HCT116 (cell line): Measurements from ENCODE around the gene WIF1. TPM values are rescaled to one million over a fixed set of nuclear protein-coding genes. Genes with fewer than 3 reads are reported as not detected.

Experiments
- ATAC-seq: fragments of 200-7000 bp; cut with Tn5 transposase; 2 replicates; pipeline ENCODE4 v1.9.1; 2020; ENCODE audit warnings: mild to moderate bottlenecking, moderate library complexity
- BruUV-seq: library from RNA; stranded (reverse); fragments of 400-500 nt; replicated peaks from 2 replicates; lab custom pipeline; 2021; lab: Mats Ljungman, UMichigan
- CTCF ChIA-PET: fragments of 300-600 bp; sonication (Branson Sonifier 250); formaldehyde crosslinking; loops from one replicate; lab custom pipeline; 2021; ENCODE audit warnings: antibody characterized with exemption; lab: Charles Lee
- POLR2A ChIA-PET: fragments of 300-600, 350-600 bp; sonication (Branson Sonifier 250); formaldehyde crosslinking; loops from one replicate; lab custom pipeline; 2021; ENCODE audit warnings: antibody characterized with exemption; lab: Charles Lee
- RAD21 ChIA-PET, 2 experiments: fragments of 300-600 bp; sonication (Branson Sonifier 250); formaldehyde crosslinking; loops; one replicate each; lab custom pipeline; 2023; ENCODE audit warnings: low total read pairs in 2 of 2; ENCODE audit not compliant: uncharacterized antibody in 2 of 2, unreplicated experiment in 2 of 2, low non-redundant PET in 1 of 2; lab: Charles Lee
- DNase-seq: peaks from one replicate; pipeline ENCODE4 v3.0.0-alpha.2; 2010; ENCODE audit warnings: low read depth, low spot score
- H2AFZ ChIP-seq: fragments of 200-600 bp; shearing (Covaris generic), sonication (generic); 2 replicates; pipeline ENCODE4 v1.6.1; 2017; ENCODE audit warnings: low read depth, mixed run types, mixed read lengths, antibody characterized with exemption, low read length; ENCODE audit not compliant: poor library complexity, severe bottlenecking
- H3K27ac ChIP-seq: 2 replicates; pipeline ENCODE4 v1.5.1; 2012; ENCODE audit warnings: low read depth, low read length
- H3K27me3 ChIP-seq: fragments of 200-600 bp; sonication (generic); 2 replicates; pipeline ENCODE4 v1.6.1; 2016; ENCODE audit warnings: mixed run types, low read length, mixed read lengths; ENCODE audit not compliant: insufficient read depth
- H3K36me3 ChIP-seq, 2 experiments: fragments of 200-500 bp in 1 of 2; fragments of 200-600 bp in 1 of 2; sonication (Bioruptor generic) in 1 of 2; sonication (generic) in 1 of 2; 2 replicates each; pipeline versions ENCODE4 v1.5.1 to v1.6.1; 2014 to 2016; ENCODE audit warnings: low read length in 2 of 2, inconsistent platforms in 1 of 2, mixed read lengths in 1 of 2, mixed run types in 1 of 2; ENCODE audit not compliant: insufficient read depth in 2 of 2, control insufficient read depth in 1 of 2
- H3K4me1 ChIP-seq, 2 experiments: fragments of 200-600 bp in 1 of 2; sonication (generic) in 1 of 2; 2 replicates each; pipeline versions ENCODE4 v1.5.1 to v1.6.1; 2012 to 2017; ENCODE audit warnings: low read length in 2 of 2, inconsistent platforms in 1 of 2, mild to moderate bottlenecking in 1 of 2, mixed read lengths in 1 of 2, mixed run types in 1 of 2, moderate library complexity in 1 of 2; ENCODE audit not compliant: insufficient read depth in 2 of 2, control insufficient read depth in 1 of 2
- H3K4me2 ChIP-seq: fragments of 200-600 bp; sonication (generic); 2 replicates; pipeline ENCODE4 v1.6.1; 2017; ENCODE audit warnings: mixed run types, low read length, mixed read lengths
- H3K4me3 ChIP-seq, 2 experiments: fragments of 200-600 bp in 1 of 2; sonication (generic) in 1 of 2; replicated peaks in 1 of 2; 2 replicates each; pipeline ENCODE4 v1.5.1; 2011 to 2016; ENCODE audit warnings: low read length in 2 of 2, control low read depth in 1 of 2, low read depth in 1 of 2, mild to moderate bottlenecking in 1 of 2, mixed read lengths in 1 of 2, mixed run types in 1 of 2
- H3K79me2 ChIP-seq: fragments of 200-600 bp; sonication (generic); 2 replicates; pipeline ENCODE4 v1.6.1; 2017; ENCODE audit warnings: mild to moderate bottlenecking, mixed run types, low read length, moderate library complexity, mixed read lengths; ENCODE audit not compliant: insufficient read depth
- H3K9ac ChIP-seq: fragments of 200-600 bp; sonication (generic); 2 replicates; pipeline ENCODE4 v1.6.1; 2016; ENCODE audit warnings: low read length, mixed read lengths
- H3K9me2 ChIP-seq: fragments of 200-600 bp; sonication (generic), shearing (Covaris generic); 2 replicates; pipeline ENCODE4 v1.6.1; 2017; ENCODE audit warnings: mixed run types, mild to moderate bottlenecking, moderate library complexity; ENCODE audit not compliant: insufficient read depth
- H3K9me3 ChIP-seq, 2 experiments: fragments of 200-500 bp in 1 of 2; fragments of 200-600 bp in 1 of 2; sonication (Bioruptor generic) in 1 of 2; sonication (generic) in 1 of 2; 2 replicates each; pipeline ENCODE4 v1.6.1; 2014 to 2017; ENCODE audit warnings: low read length in 2 of 2, mixed read lengths in 2 of 2, inconsistent platforms in 1 of 2, low read depth in 1 of 2, mild to moderate bottlenecking in 1 of 2, mixed run types in 1 of 2, moderate library complexity in 1 of 2; ENCODE audit not compliant: control insufficient read depth in 1 of 2, insufficient read depth in 1 of 2
- H4K20me1 ChIP-seq: fragments of 200-600 bp; sonication (generic), shearing (Covaris generic); 2 replicates; pipeline ENCODE4 v1.6.1; 2017; ENCODE audit warnings: mixed run types, mild to moderate bottlenecking, moderate library complexity; ENCODE audit not compliant: insufficient read depth
- CBX3 ChIP-seq: IDR thresholded peaks from 2 replicates; pipeline ENCODE4 v1.6.1; 2012; ENCODE audit warnings: low read depth
- CEBPB ChIP-seq: IDR thresholded peaks from 2 replicates; pipeline ENCODE4 v1.6.1; 2012; ENCODE audit warnings: low read depth
- EGR1 ChIP-seq: IDR thresholded peaks from 2 replicates; pipeline ENCODE4 v1.6.1; 2012; ENCODE audit warnings: low read depth
- ELF1 ChIP-seq: IDR thresholded peaks from 2 replicates; pipeline ENCODE4 v1.6.1; 2012; ENCODE audit warnings: low read depth, borderline replicate concordance
- EZH2 ChIP-seq: fragments of 200-600 bp; sonication (generic); IDR thresholded peaks from 2 replicates; pipeline ENCODE4 v1.6.1; 2017; ENCODE audit warnings: antibody characterized with exemption, mixed run types
- JUND ChIP-seq: IDR thresholded peaks from 2 replicates; pipeline ENCODE4 v1.6.1; 2012
- MAX ChIP-seq: IDR thresholded peaks from 2 replicates; pipeline ENCODE4 v1.6.1; 2012
- POLR2A ChIP-seq: IDR thresholded peaks from 2 replicates; pipeline ENCODE4 v1.7.0; 2011; ENCODE audit warnings: borderline replicate concordance; ENCODE audit not compliant: insufficient read depth, insufficient read length; ENCODE audit errors: extremely low read depth
- RAD21 ChIP-seq: IDR thresholded peaks from 2 replicates; pipeline ENCODE4 v1.6.1; 2012; ENCODE audit warnings: low read depth, mild to moderate bottlenecking
- SRF ChIP-seq: IDR thresholded peaks from 2 replicates; pipeline ENCODE4 v1.6.1; 2012; ENCODE audit warnings: low read depth
- TCF7L2 ChIP-seq: IDR thresholded peaks from 2 replicates; pipeline ENCODE4 v1.7.0; 2011; ENCODE audit warnings: borderline replicate concordance, inconsistent platforms; ENCODE audit not compliant: insufficient read depth, insufficient read length; ENCODE audit errors: extremely low read depth
- ZBTB33 ChIP-seq: IDR thresholded peaks from 2 replicates; pipeline ENCODE4 v1.6.1; 2011; ENCODE audit warnings: mild to moderate bottlenecking, low read length, moderate library complexity; ENCODE audit not compliant: insufficient replicate concordance; ENCODE audit errors: extremely low read depth
- ZNF274 ChIP-seq: fragments of 200-500 bp; sonication (Bioruptor generic); IDR thresholded peaks from 2 replicates; pipeline ENCODE4 v1.6.1; 2014; ENCODE audit warnings: mild to moderate bottlenecking, low read depth, low read length, inconsistent platforms
- intact Hi-C: fragments of 100-400 bp; cut with micrococcal nuclease; formaldehyde crosslinking; loops from 2 replicates; pipeline ENCODE4 v1.10.0; 2022
- total RNA-seq: library from RNA; stranded (reverse); gene quantifications from one replicate; pipeline ENCODE4 v1.2.1, GENCODE V29; 2021; ENCODE audit not compliant: unreplicated experiment
- TF ChIP-seq, protein P1 (sequence below): IDR thresholded peaks from 2 replicates; pipeline ENCODE4 v1.6.1; 2012
- TF ChIP-seq, protein P2 (sequence below): IDR thresholded peaks from 2 replicates; pipeline ENCODE4 v1.6.1; 2012; ENCODE audit warnings: low read depth

Gene WIF1
- total RNA-seq, 1 experiment from 2014 or later: not detected

DNA sequence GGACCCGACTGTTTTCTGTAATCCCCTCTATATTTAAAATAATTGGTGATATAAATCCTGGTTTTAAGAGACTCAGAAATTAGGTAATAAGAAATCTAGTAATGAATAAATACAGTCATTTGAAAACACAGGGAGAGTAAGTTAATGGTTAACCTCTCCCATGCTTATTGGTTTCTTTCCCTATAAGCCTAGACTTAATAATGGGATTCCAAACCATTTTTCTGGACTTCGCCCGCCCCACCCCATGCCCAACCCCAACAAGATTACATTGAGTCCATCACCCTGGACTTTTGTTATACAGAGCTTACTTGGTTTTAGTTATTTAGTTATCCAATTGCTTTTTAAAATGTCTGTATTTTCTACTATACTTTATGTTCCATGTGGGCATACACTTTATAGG is 98.7 kb downstream of the WIF1 start:
- ChIA-PET CTCF (no interaction called here), RAD21 (no interaction called here), POLR2A (no interaction called here)
- H3K27ac ChIP-seq: no peak overlapping the region
- no peaks in the 10 kb centered on the region for H3K9me3 ChIP-seq
- ATAC-seq: no peak
- DNase-seq: no peak
- no peak overlapping the region for H2AFZ ChIP-seq
- H3K79me2 ChIP-seq: no peaks in the 10 kb centered on the region
- BruUV-seq: no TSS peak
- H3K27me3 ChIP-seq: peaks cover 17% of the 10 kb centered on the region
- H3K9me2 ChIP-seq: no peaks in the 10 kb centered on the region
- no peak overlapping the region for H3K9ac ChIP-seq
- H4K20me1 ChIP-seq: no peaks in the 10 kb centered on the region
- TF ChIP-seq MAX (no peak), EZH2 (no peak), ZNF274 (no peak), ZBTB33 (no peak), TCF7L2 (no peak), CEBPB (no peak), CBX3 (no peak), SRF (no peak), ELF1 (no peak), POLR2A (no peak), EGR1 (no peak), JUND (no peak), RAD21 (no peak)
- TF ChIP-seq, protein P1, sequence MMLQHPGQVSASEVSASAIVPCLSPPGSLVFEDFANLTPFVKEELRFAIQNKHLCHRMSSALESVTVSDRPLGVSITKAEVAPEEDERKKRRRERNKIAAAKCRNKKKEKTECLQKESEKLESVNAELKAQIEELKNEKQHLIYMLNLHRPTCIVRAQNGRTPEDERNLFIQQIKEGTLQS: no peak
- TF ChIP-seq, protein P2, sequence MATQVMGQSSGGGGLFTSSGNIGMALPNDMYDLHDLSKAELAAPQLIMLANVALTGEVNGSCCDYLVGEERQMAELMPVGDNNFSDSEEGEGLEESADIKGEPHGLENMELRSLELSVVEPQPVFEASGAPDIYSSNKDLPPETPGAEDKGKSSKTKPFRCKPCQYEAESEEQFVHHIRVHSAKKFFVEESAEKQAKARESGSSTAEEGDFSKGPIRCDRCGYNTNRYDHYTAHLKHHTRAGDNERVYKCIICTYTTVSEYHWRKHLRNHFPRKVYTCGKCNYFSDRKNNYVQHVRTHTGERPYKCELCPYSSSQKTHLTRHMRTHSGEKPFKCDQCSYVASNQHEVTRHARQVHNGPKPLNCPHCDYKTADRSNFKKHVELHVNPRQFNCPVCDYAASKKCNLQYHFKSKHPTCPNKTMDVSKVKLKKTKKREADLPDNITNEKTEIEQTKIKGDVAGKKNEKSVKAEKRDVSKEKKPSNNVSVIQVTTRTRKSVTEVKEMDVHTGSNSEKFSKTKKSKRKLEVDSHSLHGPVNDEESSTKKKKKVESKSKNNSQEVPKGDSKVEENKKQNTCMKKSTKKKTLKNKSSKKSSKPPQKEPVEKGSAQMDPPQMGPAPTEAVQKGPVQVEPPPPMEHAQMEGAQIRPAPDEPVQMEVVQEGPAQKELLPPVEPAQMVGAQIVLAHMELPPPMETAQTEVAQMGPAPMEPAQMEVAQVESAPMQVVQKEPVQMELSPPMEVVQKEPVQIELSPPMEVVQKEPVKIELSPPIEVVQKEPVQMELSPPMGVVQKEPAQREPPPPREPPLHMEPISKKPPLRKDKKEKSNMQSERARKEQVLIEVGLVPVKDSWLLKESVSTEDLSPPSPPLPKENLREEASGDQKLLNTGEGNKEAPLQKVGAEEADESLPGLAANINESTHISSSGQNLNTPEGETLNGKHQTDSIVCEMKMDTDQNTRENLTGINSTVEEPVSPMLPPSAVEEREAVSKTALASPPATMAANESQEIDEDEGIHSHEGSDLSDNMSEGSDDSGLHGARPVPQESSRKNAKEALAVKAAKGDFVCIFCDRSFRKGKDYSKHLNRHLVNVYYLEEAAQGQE: no peak
- intact Hi-C loops: no loop called here
- no peak overlapping the region for H3K4me3 ChIP-seq
- no peak overlapping the region for H3K4me2 ChIP-seq
- H3K36me3 ChIP-seq: no peaks in the 10 kb centered on the region
- no peaks in the 10 kb centered on the region for H3K4me1 ChIP-seq
